Gastroesophageal sphincter (tissue), 4 donors: ENCODE measurements around the gene UBAC2. TPM values are rescaled to one million over a fixed set of nuclear protein-coding genes. Genes with fewer than 3 reads are reported as not detected.
"Not testable (repeated sequence)": the region's sequence is repeated elsewhere in the genome, so short reads cannot be mapped to it uniquely, and the experiment has no call there.

Experiments
- ATAC-seq: fragments of 150-250 bp; one replicate; pipeline ENCODE4 v1.9.1; 2016; ENCODE audit warnings: mild to moderate bottlenecking, moderate library complexity
- H3K27ac ChIP-seq, 4 donors: fragments of 200-600 bp; sonication (generic) in 3 of 4; 1 replicate in 3 of 4; 2 replicates in 1 of 4; pipeline ENCODE4 v1.5.1; 2016 to 2019
- H3K27me3 ChIP-seq: fragments of 200-600 bp; sonication (generic); one replicate; pipeline ENCODE4 v1.5.1; 2019
- H3K36me3 ChIP-seq, 2 donors: fragments of 200-600 bp; sonication (generic); one replicate each; pipeline ENCODE4 v1.5.1; 2019; ENCODE audit warnings: control low read depth in 1 of 2
- H3K4me1 ChIP-seq, 3 donors: fragments of 200-600 bp; sonication (generic); 1 replicate in 2 of 3; 2 replicates in 1 of 3; pipeline ENCODE4 v1.5.1; 2016 to 2019; ENCODE audit warnings: control low read depth in 2 of 3
- H3K4me3 ChIP-seq, 2 donors: fragments of 200-600 bp; sonication (generic); one replicate each; pipeline ENCODE4 v1.5.1; 2019; ENCODE audit warnings: mild to moderate bottlenecking in 1 of 2, moderate library complexity in 1 of 2
- H3K9me3 ChIP-seq, 3 donors: fragments of 200-600 bp; sonication (generic); one replicate each; pipeline ENCODE4 v1.5.1; 2017 to 2019; ENCODE audit warnings: control low read depth in 2 of 3
- CTCF ChIP-seq, 4 experiments: fragments of 200-600 bp in 2 of 4; fragments of 450-650 bp in 2 of 4; sonication (generic) in 1 of 4; IDR thresholded peaks; one replicate each; pipeline ENCODE4 v1.5.1; 2017 to 2019; ENCODE audit warnings: antibody characterized with exemption in 4 of 4, mild to moderate bottlenecking in 2 of 4, moderate library complexity in 2 of 4
- EP300 ChIP-seq: sonication (generic); formaldehyde crosslinking; IDR thresholded peaks from one replicate; pipeline ENCODE4 v1.6.1; 2017; ENCODE audit warnings: antibody characterized with exemption, mild to moderate bottlenecking
- POLR2A ChIP-seq, 2 donors: fragments of 450-650 bp; IDR thresholded peaks; one replicate each; pipeline ENCODE4 v1.6.1; 2017; ENCODE audit warnings: antibody characterized with exemption in 2 of 2, mild to moderate bottlenecking in 2 of 2, moderate library complexity in 1 of 2
- POLR2AphosphoS5 ChIP-seq: sonication (generic); formaldehyde crosslinking; IDR thresholded peaks from one replicate; pipeline ENCODE4 v1.6.1; 2017; ENCODE audit warnings: antibody characterized with exemption
- WGBS, 2 donors: methylation state at CpG; one replicate each; pipeline ENCODE4 v1.1.5; 2018; ENCODE audit warnings: low coverage in 1 of 2; 5-methylcytosine and 5-hydroxymethylcytosine counted together
- total RNA-seq, 4 donors: library from RNA; depleted of rRNA; stranded (reverse); fragments of >200 nt; gene quantifications; one replicate each; pipeline ENCODE4 v1.1.0, GENCODE V29; 2016

The UBAC2 gene
- total RNA-seq, 4 donors from 2014 or later: 45.0 to 59.6 (median 52.2) TPM

DNA sequence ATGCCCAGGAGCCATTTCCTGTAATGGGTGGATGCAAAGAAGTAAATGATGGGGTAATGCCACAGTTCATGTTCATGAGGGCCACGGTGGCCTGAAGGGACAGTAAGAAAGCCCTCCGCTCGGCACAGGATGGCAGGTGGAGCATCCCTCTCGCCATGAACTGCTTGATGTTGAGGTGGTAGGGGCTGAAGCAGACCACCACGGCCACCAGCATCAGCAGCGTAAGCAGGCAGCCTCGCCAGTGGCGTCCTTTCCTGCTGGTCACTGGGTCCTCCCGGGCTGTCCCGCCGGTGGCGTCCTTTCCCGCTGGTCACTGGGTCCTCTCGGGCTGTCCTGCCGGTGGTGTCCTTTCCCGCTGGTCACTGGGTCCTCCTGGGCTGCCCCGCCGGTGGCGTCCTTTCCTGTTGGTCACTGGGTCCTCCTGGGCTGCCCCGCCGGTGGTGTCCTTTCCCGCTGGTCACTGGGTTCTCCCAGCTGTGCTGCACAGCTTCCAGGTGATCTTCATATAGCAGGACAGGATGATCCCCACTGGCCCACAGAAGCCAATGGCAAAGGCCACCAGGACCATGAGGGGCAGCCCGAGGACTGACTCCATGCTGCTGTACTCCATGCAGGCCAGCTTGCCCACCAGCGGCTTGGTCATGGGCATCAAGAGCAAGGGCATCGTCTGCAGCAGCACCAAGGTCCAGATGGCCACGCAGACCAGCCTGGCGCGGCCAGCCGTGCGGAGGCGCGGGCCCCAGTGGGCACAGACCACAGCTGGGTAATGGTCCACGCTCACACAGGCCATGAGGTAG lies 207.4 kb downstream of the UBAC2 start:
- no peak for ATAC-seq
- Histone ChIP-seq H3K9me3 (peaks cover 0 to 8% (median 0%) of the 10 kb centered on the region in 3 donors), H3K4me3 (no peak overlapping the region), H3K36me3 (no peaks in the 10 kb centered on the region), H3K27ac (peak overlapping the region in 1 of 4 donors; percentile 35), H3K4me1 (no peaks in the 10 kb centered on the region), H3K27me3 (no peaks in the 10 kb centered on the region)
- 80 to 96% methylated on average over 1 to 6 of the region's 33 CpGs for WGBS, 2 donors
- TF ChIP-seq CTCF (IDR thresholded peaks at IDR 0.05) (no peak), EP300 (no peak), POLR2A (IDR thresholded peaks at IDR 0.05) (no peak), POLR2AphosphoS5 (no peak)

DNA sequence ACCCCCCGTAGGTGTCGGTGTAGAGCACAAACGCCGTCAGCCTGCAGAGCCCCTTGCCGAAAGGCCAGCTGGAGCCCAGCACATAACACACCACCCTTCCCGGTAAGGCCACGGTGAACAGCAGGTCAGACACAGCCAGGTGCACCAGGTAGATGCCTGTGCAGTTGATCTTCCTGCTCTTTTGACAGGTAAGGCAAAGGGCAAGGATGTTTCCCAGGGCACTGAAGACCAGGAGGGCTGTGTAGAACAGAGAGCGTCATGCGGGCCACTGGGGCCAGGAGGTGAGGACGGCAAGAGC lies 208.0 kb downstream of the UBAC2 start:
- TF ChIP-seq POLR2AphosphoS5 (no peak), POLR2A (IDR thresholded peaks at IDR 0.05) (no peak), EP300 (no peak), CTCF (IDR thresholded peaks at IDR 0.05) (no peak)
- no peak for ATAC-seq
- no peak overlapping the region for H3K27ac ChIP-seq
- WGBS, 2 donors: 94 to 100% methylated on average over 2 to 3 of the region's 10 CpGs
- H3K27me3 ChIP-seq: no peaks in the 10 kb centered on the region
- H3K36me3 ChIP-seq: no peaks in the 10 kb centered on the region
- H3K9me3 ChIP-seq: peaks cover 0 to 8% (median 0%) of the 10 kb centered on the region in 3 donors
- H3K4me1 ChIP-seq: no peaks in the 10 kb centered on the region
- H3K4me3 ChIP-seq: no peak overlapping the region

- H3K4me1 ChIP-seq, ATAC-seq, H3K27ac ChIP-seq, H3K27me3 ChIP-seq, H3K9me3 ChIP-seq, H3K4me3 ChIP-seq, H3K36me3 ChIP-seq: not testable (repeated sequence)
- WGBS, 2 donors: 88% methylated on average over 6 of the region's 11 CpGs; no CpG with 5 or more reads in 1 of the 2 donors
Measured at GRCh38 chr13:99409461-99410083, 208.9 kb downstream of the UBAC2 start.

DNA sequence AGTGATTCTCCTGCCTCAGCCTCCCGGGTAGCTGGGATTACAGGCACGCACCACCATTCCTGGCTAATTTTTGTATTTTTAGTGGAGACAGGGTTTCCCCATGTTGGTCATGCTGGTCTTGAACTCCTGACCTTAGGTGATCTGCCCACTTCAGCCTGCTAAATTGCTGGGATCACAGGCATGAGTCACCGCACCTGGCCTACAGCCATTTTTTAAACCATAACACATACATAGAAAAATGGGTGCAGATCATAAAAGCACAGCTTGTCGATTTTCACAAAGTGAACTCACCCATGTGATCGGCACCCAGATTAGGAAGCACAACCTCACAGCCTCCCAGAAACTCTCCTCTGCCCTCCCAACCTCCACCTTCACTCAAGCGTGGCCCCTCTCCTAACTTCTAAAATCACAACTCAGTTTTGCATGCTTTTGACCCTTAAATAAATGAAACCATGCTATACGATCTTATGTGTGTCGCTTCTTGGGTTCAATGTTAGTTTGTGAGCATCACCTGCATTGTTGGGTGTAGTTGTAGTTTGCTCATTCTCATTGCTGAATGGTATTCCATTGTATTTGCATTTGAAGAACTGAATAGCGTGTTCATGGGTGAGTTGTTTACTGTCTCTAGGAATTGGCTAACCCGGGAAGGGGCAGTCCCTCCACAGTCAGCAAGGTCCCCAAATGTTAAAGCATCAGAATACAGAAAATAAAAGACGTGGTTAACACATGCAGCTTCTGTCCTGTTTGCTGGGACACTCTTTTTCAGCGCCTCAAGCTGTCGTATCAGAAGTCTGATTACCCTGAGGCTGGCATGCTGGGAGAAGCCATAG lies 210.2 kb downstream of the UBAC2 start:
- H3K4me1 ChIP-seq, H3K4me3 ChIP-seq, H3K36me3 ChIP-seq, ATAC-seq, H3K27ac ChIP-seq, H3K9me3 ChIP-seq, H3K27me3 ChIP-seq: not testable (repeated sequence)
- 87 to 91% methylated on average over 6 to 7 of the region's 13 CpGs for WGBS, 2 donors

- ATAC-seq: no peak
- Histone ChIP-seq H3K27me3 (peaks cover 1% of the 10 kb centered on the region), H3K27ac (no peak overlapping the region), H3K4me1 (no peaks in the 10 kb centered on the region), H3K9me3 (peaks cover 0 to 8% (median 0%) of the 10 kb centered on the region in 3 donors), H3K36me3 (no peaks in the 10 kb centered on the region), H3K4me3 (no peak overlapping the region)
- 70 to 86% methylated on average over 1 of the region's 1 CpG for WGBS, 2 donors
- TF ChIP-seq EP300 (no peak), POLR2AphosphoS5 (no peak), CTCF (IDR thresholded peaks at IDR 0.05) (no peak), POLR2A (IDR thresholded peaks at IDR 0.05) (no peak)
Measured at GRCh38 chr13:99412856-99413255, 212.2 kb downstream of the UBAC2 start.
